Osteoblast (primary cell): ENCODE measurements around the gene SCGB3A1. TPM values are rescaled to one million over a fixed set of nuclear protein-coding genes. Genes with fewer than 3 reads are reported as not detected.

Experiments used
- DNase-seq: peaks from one replicate; pipeline ENCODE4 v3.0.0; 2011; ENCODE audit warnings: low spot score, mixed read lengths; ENCODE audit not compliant: insufficient read length; ENCODE audit errors: missing footprints
- H2AFZ ChIP-seq: 2 replicates; pipeline ENCODE4 v1.6.0; 2011; ENCODE audit warnings: mild to moderate bottlenecking, low read length
- H3K27ac ChIP-seq: 2 replicates; pipeline ENCODE4 v1.5.1; 2011; ENCODE audit warnings: mild to moderate bottlenecking, low read depth, low read length, moderate library complexity
- H3K27me3 ChIP-seq: 2 replicates; pipeline ENCODE4 v1.6.0; 2012; ENCODE audit warnings: mild to moderate bottlenecking, control low read depth, inconsistent platforms, low read length, moderate library complexity; ENCODE audit not compliant: insufficient read depth
- H3K36me3 ChIP-seq: 2 replicates; pipeline ENCODE4 v1.5.1; 2011; ENCODE audit warnings: mild to moderate bottlenecking, low read length, control low read depth, moderate library complexity; ENCODE audit not compliant: insufficient read depth
- H3K4me1 ChIP-seq: 2 replicates; pipeline ENCODE4 v1.5.1; 2011; ENCODE audit warnings: mild to moderate bottlenecking, low read length, control low read depth, moderate library complexity; ENCODE audit not compliant: insufficient read depth
- H3K4me2 ChIP-seq: 2 replicates; pipeline ENCODE4 v1.6.0; 2011; ENCODE audit warnings: mild to moderate bottlenecking, low read length; ENCODE audit not compliant: insufficient read depth
- H3K4me3 ChIP-seq: fragments of 200-600 bp; sonication (generic); 3 replicates; pipeline ENCODE4 v1.5.1; 2012; ENCODE audit warnings: mild to moderate bottlenecking, low read length, inconsistent platforms; ENCODE audit not compliant: insufficient read depth
- H3K79me2 ChIP-seq: 2 replicates; pipeline ENCODE4 v1.6.0; 2012; ENCODE audit warnings: mild to moderate bottlenecking, low read length, control low read depth, inconsistent platforms; ENCODE audit not compliant: insufficient read depth
- H3K9me3 ChIP-seq: 2 replicates; pipeline ENCODE4 v1.5.1; 2011; ENCODE audit warnings: low read depth, low read length, control low read depth
- H4K20me1 ChIP-seq: 2 replicates; pipeline ENCODE4 v1.6.0; 2012; ENCODE audit warnings: mild to moderate bottlenecking, low read length, control low read depth; ENCODE audit not compliant: insufficient read depth
- CTCF ChIP-seq: IDR thresholded peaks from 2 replicates; pipeline ENCODE4 v1.5.1; 2011; ENCODE audit warnings: mild to moderate bottlenecking, low read depth, low read length, moderate library complexity; ENCODE audit errors: extremely low read depth
- total RNA-seq: library from RNA; depleted of rRNA; stranded (reverse); fragments of >200 nt; gene quantifications from 2 replicates; pipeline ENCODE4 v1.2.3, GENCODE V29; 2012

The SCGB3A1 gene
- total RNA-seq, 1 donor: not detected

DNA sequence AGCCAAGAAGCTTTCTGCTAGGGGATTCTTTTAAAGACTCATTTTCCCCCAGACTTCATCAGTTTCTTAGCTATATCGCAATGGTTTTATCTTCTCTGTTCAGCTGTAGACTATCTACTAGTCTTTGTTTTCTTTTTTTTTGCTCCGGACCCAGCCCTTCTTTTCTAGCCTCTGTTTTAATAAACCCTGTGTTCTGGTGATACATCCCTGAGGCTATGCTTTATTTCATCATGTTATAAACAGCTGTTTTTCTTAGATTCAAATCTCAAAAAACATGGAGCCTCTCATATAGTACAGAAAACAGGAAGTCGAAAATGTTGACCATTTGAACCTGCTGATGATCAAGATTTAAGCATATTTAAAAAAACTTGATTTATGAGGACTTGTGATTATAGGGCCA, 37.8 kb downstream of the SCGB3A1 start:
- no peaks in the 10 kb centered on the region for H3K9me3 ChIP-seq
- no peak for TF ChIP-seq CTCF
- no peak for DNase-seq
- no peak overlapping the region for H3K4me3 ChIP-seq
- no peaks in the 10 kb centered on the region for H3K27me3 ChIP-seq
- H3K4me2 ChIP-seq: no peak overlapping the region
- H3K4me1 ChIP-seq: peaks cover 5% of the 10 kb centered on the region
- H2AFZ ChIP-seq: no peak overlapping the region
- H3K27ac ChIP-seq: no peak overlapping the region
- H3K79me2 ChIP-seq: peaks cover 17% of the 10 kb centered on the region
- H4K20me1 ChIP-seq: peaks cover 4% of the 10 kb centered on the region
- H3K36me3 ChIP-seq: peaks cover 13% of the 10 kb centered on the region

GRCh38 chr5:180548563-180548962, 42.7 kb downstream of the SCGB3A1 start:
- no peaks in the 10 kb centered on the region for H3K27me3 ChIP-seq
- H3K27ac ChIP-seq: no peak overlapping the region
- no peaks in the 10 kb centered on the region for H3K4me1 ChIP-seq
- no peak for TF ChIP-seq CTCF
- H3K4me3 ChIP-seq: no peak overlapping the region
- no peak overlapping the region for H2AFZ ChIP-seq
- H3K9me3 ChIP-seq: no peaks in the 10 kb centered on the region
- DNase-seq: no peak
- H3K36me3 ChIP-seq: peaks cover 13% of the 10 kb centered on the region
- peaks cover 11% of the 10 kb centered on the region for H4K20me1 ChIP-seq
- peaks cover 54% of the 10 kb centered on the region for H3K79me2 ChIP-seq
- no peak overlapping the region for H3K4me2 ChIP-seq

- Histone ChIP-seq H3K79me2 (peaks cover 70% of the 10 kb centered on the region), H3K36me3 (peaks cover 6% of the 10 kb centered on the region), H3K4me1 (no peaks in the 10 kb centered on the region), H2AFZ (no peak overlapping the region), H3K9me3 (no peaks in the 10 kb centered on the region), H3K27me3 (no peaks in the 10 kb centered on the region), H3K27ac (no peak overlapping the region), H4K20me1 (peaks cover 9% of the 10 kb centered on the region), H3K4me3 (no peak overlapping the region), H3K4me2 (no peak overlapping the region)
- no peak for TF ChIP-seq CTCF
- no peak for DNase-seq
Observed at GRCh38 chr5:180545248-180545647, 46.1 kb downstream of the SCGB3A1 start.

- no peak for TF ChIP-seq CTCF
- H3K4me1 ChIP-seq: no peaks in the 10 kb centered on the region
- H3K9me3 ChIP-seq: no peaks in the 10 kb centered on the region
- peaks cover 2% of the 10 kb centered on the region for H4K20me1 ChIP-seq
- no peaks in the 10 kb centered on the region for H3K27me3 ChIP-seq
- no peak overlapping the region for H3K4me2 ChIP-seq
- no peak overlapping the region for H3K4me3 ChIP-seq
- peaks cover 62% of the 10 kb centered on the region for H3K79me2 ChIP-seq
- no peak for DNase-seq
- H3K36me3 ChIP-seq: no peaks in the 10 kb centered on the region
- H2AFZ ChIP-seq: no peak overlapping the region
- H3K27ac ChIP-seq: no peak overlapping the region
Observed at GRCh38 chr5:180541710-180542109, 49.6 kb downstream of the SCGB3A1 start.

Other genes starting within 250 kb of the SCGB3A1 start
- gene GFPT2, start 238.2 kb downstream of the SCGB3A1 start, total RNA-seq: 30.4 and 39.5 TPM in 2 replicates
- gene CNOT6, start 97.1 kb downstream of the SCGB3A1 start, total RNA-seq: 7.1 and 8.3 TPM in 2 replicates
- gene FLT4, start 58.1 kb upstream of the SCGB3A1 start, total RNA-seq: not detected in 2 replicates
- gene OR2Y1, start 148.6 kb upstream of the SCGB3A1 start, total RNA-seq: not detected in 2 replicates
- gene MGAT1, start 211.3 kb upstream of the SCGB3A1 start, total RNA-seq: 104 and 113 TPM in 2 replicates